ENCODE measurements around the gene PCAT6. TPM values are rescaled to one million over a fixed set of nuclear protein-coding genes. Genes with fewer than 3 reads are reported as not detected.

Gene PCAT6
- total and polyA plus RNA-seq, 2 donors (not counting 1 experiment from before 2014, with no cell fraction given): 1.1 to 1.6 TPM

DNA sequence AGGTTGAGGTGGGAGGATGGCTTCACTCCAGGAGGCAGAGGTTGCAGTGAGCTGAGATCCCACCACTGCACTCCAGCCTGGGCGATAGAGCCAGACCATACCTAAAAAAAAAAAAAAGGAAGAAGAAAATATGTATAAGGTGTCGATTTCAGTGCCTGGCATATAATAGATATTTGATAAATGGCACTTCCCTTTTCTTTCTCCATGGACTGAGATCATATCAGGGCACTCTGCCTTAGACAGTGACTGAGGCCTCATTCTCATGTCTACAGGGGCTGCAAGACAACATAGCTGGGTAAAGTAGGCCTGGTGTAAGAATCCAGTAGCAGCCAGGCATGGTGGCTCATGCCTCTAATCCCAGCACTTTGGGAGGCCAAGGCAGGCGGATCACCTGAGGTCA, 21.2 kb downstream of the PCAT6 start:
- H3K9me3 Mint-ChIP-seq (ENCODE audit: insufficient read depth): no peaks in the 10 kb centered on the region
- no peak overlapping the region for H3K4me3 Mint-ChIP-seq
- peaks cover 0 to 4% (median 0%) of the 10 kb centered on the region in 4 experiments for H3K27me3 ChIP-seq (replicated peaks in 1 of 4; ENCODE audit: control extremely low read depth in 1 of 4, control insufficient read depth in 3 of 4, insufficient read depth in 4 of 4, low read length in 3 of 4)
- no peak for ATAC-seq (ENCODE audit: low read depth)
- H3K4me3 ChIP-seq (ENCODE audit: control extremely low read depth in 1 of 5, extremely low read depth in 1 of 5, insufficient read depth in 1 of 5, low read depth in 2 of 5, low read length in 4 of 5): no peak overlapping the region
- no peaks in the 10 kb centered on the region for H3K79me2 ChIP-seq (ENCODE audit: control insufficient read depth, insufficient read depth, low read length)
- no peak overlapping the region for H3K27ac Mint-ChIP-seq
- H3K4me1 ChIP-seq (ENCODE audit: control insufficient read depth in 2 of 2, insufficient read depth in 2 of 2, low read length in 2 of 2): peaks cover 17 to 18% of the 10 kb centered on the region in 2 donors
- peaks cover 0 to 6% (median 0%) of the 10 kb centered on the region in 3 donors for H3K9me3 ChIP-seq (ENCODE audit: control extremely low read depth in 1 of 3, control insufficient read depth in 2 of 3, insufficient read depth in 1 of 3, low read length in 2 of 3)
- no peak overlapping the region for H3K4me2 ChIP-seq (replicated peaks; ENCODE audit: low read depth, low read length, poor library complexity, severe bottlenecking)
- CTCF ChIA-PET: interaction anchor here (0.5 kb wide), 1 partner anchor 1613 kb away, joined by 3 read pairs; no protein-coding TSS in a partner anchor
- intact Hi-C loops (cut with micrococcal nuclease): no loop called here
- no peak overlapping the region for H3K9ac ChIP-seq (ENCODE audit: low read length)
- H4K20me1 ChIP-seq (ENCODE audit: control insufficient read depth, insufficient read depth, low read length, poor library complexity, severe bottlenecking): no peaks in the 10 kb centered on the region
- no peak for TF ChIP-seq EZH2 (IDR thresholded peaks at IDR 0.05; ENCODE audit: borderline replicate concordance, insufficient read depth, low read depth, low read length, poor library complexity, severe bottlenecking)
- 83% methylated on average over 1 of the region's 3 CpGs for WGBS (ENCODE audit: insufficient coverage)
- POLR2A ChIA-PET: no interaction called here
- H3K36me3 ChIP-seq (replicated peaks in 1 of 2; ENCODE audit: control extremely low read depth in 1 of 2, control insufficient read depth in 1 of 2, extremely low read depth in 1 of 2, insufficient read depth in 2 of 2, low read length in 1 of 2): no peaks in the 10 kb centered on the region
- no peak for DNase-seq
- H2AFZ ChIP-seq (ENCODE audit: insufficient read depth, low read depth, low read length, poor library complexity, severe bottlenecking): no peak overlapping the region
- no peak overlapping the region for H3K27ac ChIP-seq (ENCODE audit: low read length in 2 of 2)
- H3K27me3 Mint-ChIP-seq: no peaks in the 10 kb centered on the region
- H3K4me1 Mint-ChIP-seq: peaks cover 17% of the 10 kb centered on the region

DNA sequence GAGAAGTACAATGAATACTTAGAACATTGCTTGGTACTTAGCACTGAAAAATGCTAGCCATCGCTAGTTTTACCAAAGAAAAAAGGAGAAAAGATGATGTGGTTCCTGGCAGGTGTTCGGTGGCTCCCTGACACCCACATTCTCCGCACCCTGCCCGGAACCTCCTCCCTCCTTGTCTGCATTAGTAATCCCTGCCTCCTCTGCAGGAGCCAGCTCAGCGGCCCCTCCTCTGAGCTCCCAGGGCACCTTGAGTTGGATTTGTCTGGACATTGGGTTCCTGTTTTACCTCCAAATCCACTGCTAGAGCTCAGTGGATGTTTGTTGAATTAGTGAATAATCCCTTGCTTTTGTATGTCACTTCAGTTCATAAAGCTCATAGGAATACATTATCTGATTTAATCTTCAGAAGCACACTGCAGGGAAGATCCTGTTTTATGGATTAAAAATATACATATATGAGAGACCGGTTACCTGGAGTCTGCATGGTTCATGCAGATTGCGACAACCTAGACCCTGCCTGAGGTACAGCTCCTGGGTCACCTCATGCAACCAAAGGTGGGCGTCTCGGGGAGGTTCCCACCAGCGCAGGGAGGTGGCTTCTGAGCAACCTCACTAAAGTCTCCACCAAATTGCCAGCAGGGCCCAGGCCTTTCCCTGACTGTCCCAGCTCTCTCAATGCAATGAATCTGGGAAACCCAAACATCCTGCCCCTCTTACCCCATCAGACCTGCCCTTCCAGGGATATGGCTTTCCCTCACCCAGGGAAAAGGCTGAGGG, 24.2 kb downstream of the PCAT6 start:
- CTCF ChIA-PET: no interaction called here
- Histone ChIP-seq H3K9me3 (ENCODE audit: control extremely low read depth in 1 of 3, control insufficient read depth in 2 of 3, insufficient read depth in 1 of 3, low read length in 2 of 3) (peaks cover 0 to 6% (median 0%) of the 10 kb centered on the region in 3 donors), H3K4me1 (ENCODE audit: control insufficient read depth in 2 of 2, insufficient read depth in 2 of 2, low read length in 2 of 2) (peaks cover 19 to 26% of the 10 kb centered on the region in 2 donors), H3K4me3 (ENCODE audit: control extremely low read depth in 1 of 5, extremely low read depth in 1 of 5, insufficient read depth in 1 of 5, low read depth in 2 of 5, low read length in 4 of 5) (no peak overlapping the region), H3K4me2 (replicated peaks; ENCODE audit: low read depth, low read length, poor library complexity, severe bottlenecking) (peak overlapping the region; percentile 28), H3K79me2 (ENCODE audit: control insufficient read depth, insufficient read depth, low read length) (no peaks in the 10 kb centered on the region), H2AFZ (ENCODE audit: insufficient read depth, low read depth, low read length, poor library complexity, severe bottlenecking) (no peak overlapping the region), H3K27ac (ENCODE audit: low read length in 2 of 2) (no peak overlapping the region), H4K20me1 (ENCODE audit: control insufficient read depth, insufficient read depth, low read length, poor library complexity, severe bottlenecking) (no peaks in the 10 kb centered on the region), H3K36me3 (replicated peaks in 1 of 2; ENCODE audit: control extremely low read depth in 1 of 2, control insufficient read depth in 1 of 2, extremely low read depth in 1 of 2, insufficient read depth in 2 of 2, low read length in 1 of 2) (no peaks in the 10 kb centered on the region), H3K9ac (ENCODE audit: low read length) (no peak overlapping the region), H3K27me3 (replicated peaks in 1 of 4; ENCODE audit: control extremely low read depth in 1 of 4, control insufficient read depth in 3 of 4, insufficient read depth in 4 of 4, low read length in 3 of 4) (peaks cover 0 to 4% (median 0%) of the 10 kb centered on the region in 4 experiments)
- WGBS (ENCODE audit: insufficient coverage): 81% methylated on average over 5 of the region's 10 CpGs
- intact Hi-C loops (cut with micrococcal nuclease): no loop called here
- Mint-ChIP-seq H3K27ac (no peak overlapping the region), H3K27me3 (peaks cover 8% of the 10 kb centered on the region), H3K9me3 (ENCODE audit: insufficient read depth) (no peaks in the 10 kb centered on the region), H3K4me3 (no peak overlapping the region), H3K4me1 (peaks cover 22% of the 10 kb centered on the region)
- DNase-seq: no peak
- ATAC-seq (ENCODE audit: low read depth): no peak
- TF ChIP-seq, protein P1, sequence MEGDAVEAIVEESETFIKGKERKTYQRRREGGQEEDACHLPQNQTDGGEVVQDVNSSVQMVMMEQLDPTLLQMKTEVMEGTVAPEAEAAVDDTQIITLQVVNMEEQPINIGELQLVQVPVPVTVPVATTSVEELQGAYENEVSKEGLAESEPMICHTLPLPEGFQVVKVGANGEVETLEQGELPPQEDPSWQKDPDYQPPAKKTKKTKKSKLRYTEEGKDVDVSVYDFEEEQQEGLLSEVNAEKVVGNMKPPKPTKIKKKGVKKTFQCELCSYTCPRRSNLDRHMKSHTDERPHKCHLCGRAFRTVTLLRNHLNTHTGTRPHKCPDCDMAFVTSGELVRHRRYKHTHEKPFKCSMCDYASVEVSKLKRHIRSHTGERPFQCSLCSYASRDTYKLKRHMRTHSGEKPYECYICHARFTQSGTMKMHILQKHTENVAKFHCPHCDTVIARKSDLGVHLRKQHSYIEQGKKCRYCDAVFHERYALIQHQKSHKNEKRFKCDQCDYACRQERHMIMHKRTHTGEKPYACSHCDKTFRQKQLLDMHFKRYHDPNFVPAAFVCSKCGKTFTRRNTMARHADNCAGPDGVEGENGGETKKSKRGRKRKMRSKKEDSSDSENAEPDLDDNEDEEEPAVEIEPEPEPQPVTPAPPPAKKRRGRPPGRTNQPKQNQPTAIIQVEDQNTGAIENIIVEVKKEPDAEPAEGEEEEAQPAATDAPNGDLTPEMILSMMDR (IDR thresholded peaks at IDR 0.05): no peak
- no peak for TF ChIP-seq EZH2 (IDR thresholded peaks at IDR 0.05; ENCODE audit: borderline replicate concordance, insufficient read depth, low read depth, low read length, poor library complexity, severe bottlenecking)
- POLR2A ChIA-PET: no interaction called here
